Spinal cord (tissue), 10 donors: Measurements from ENCODE around the gene RNF212B. TPM values are rescaled to one million over a fixed set of nuclear protein-coding genes. Genes with fewer than 3 reads are reported as not detected.
A peak's percentile ranks its signal among the peaks of the same experiment; 100 is the strongest.
"Not testable (repeated sequence)": the region's sequence is repeated elsewhere in the genome, so short reads cannot be mapped to it uniquely, and the experiment has no call there.

Experiments
- DNase-seq, 6 donors: peaks; one replicate each; pipeline versions ENCODE4 v3.0.0 to v3.0.0-alpha.2; 2013 to 2015; ENCODE audit warnings: low spot score in 6 of 6, low read depth in 4 of 6
- H3K27ac ChIP-seq: one replicate; pipeline ENCODE4 v1.5.1; 2013; ENCODE audit warnings: low read depth, low read length, control low read depth
- H3K27me3 ChIP-seq: one replicate; pipeline ENCODE4 v1.6.1; 2013; ENCODE audit warnings: low read length; ENCODE audit not compliant: control insufficient read depth, insufficient read depth
- H3K36me3 ChIP-seq: one replicate; pipeline ENCODE4 v1.6.1; 2013; ENCODE audit warnings: low read length; ENCODE audit not compliant: control insufficient read depth, insufficient read depth
- H3K4me1 ChIP-seq: one replicate; pipeline ENCODE4 v1.6.1; 2013; ENCODE audit warnings: low read length; ENCODE audit not compliant: control insufficient read depth, insufficient read depth
- H3K4me3 ChIP-seq: one replicate; pipeline ENCODE4 v1.5.1; 2013; ENCODE audit warnings: low read depth, low read length, control low read depth
- H3K9me3 ChIP-seq: one replicate; pipeline ENCODE4 v1.6.1; 2013; ENCODE audit warnings: low read length; ENCODE audit not compliant: control insufficient read depth, insufficient read depth
- WGBS: methylation state at CpG from one replicate; pipeline ENCODE4 v1.1.5; 2013; ENCODE audit warnings: missing lambda C conversion rate; ENCODE audit not compliant: insufficient coverage; 5-methylcytosine and 5-hydroxymethylcytosine counted together
- polyA plus RNA-seq, 2 donors: library from polyadenylated mRNA; unstranded; fragments of 120-200 nt; gene quantifications; one replicate each; pipeline ENCODE4 v1.2.1, GENCODE V29; 2013; ENCODE audit not compliant: insufficient read length in 2 of 2
- total RNA-seq, 2 donors: library from RNA; depleted of rRNA in 1 of 2; stranded (reverse); fragments of 120-200 nt in 1 of 2; fragments of >200 nt in 1 of 2; gene quantifications; one replicate each; pipeline versions ENCODE4 v1.2.3 to v1.2.4, GENCODE V29; 2013 to 2014
- donor health status: healthy.

RNF212B gene
- total and polyA plus RNA-seq, 4 donors, result not detected

DNA sequence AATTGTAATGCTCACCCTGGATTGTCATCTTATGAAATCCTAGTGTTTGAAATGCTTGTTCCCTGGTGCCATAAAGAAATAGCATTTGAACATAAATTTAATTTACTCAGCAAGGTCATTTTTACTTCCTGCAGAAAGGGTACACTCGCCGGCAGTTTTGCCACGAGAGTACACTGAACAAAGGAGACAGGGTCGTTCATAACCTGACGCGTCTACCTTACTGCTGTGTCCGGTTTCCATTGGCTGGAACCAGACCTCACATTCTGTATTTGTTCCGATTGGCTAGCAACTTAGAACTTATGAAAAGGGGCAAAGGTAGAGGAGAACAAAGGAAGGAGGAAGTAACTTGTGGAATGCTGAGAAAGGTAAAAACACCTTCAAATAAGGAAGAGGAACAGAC is 23.1 kb downstream of the RNF212B start:
- not testable (repeated sequence) for H3K27ac ChIP-seq, H3K4me1 ChIP-seq, H3K9me3 ChIP-seq, DNase-seq, H3K36me3 ChIP-seq, H3K4me3 ChIP-seq, H3K27me3 ChIP-seq
- 66% methylated on average over 7 of the region's 8 CpGs for WGBS

GRCh38 chr14:23269193-23269592 is 31.5 kb downstream of the RNF212B start:
- Histone ChIP-seq H3K27me3 (no peaks in the 10 kb centered on the region), H3K36me3 (no peaks in the 10 kb centered on the region), H3K4me1 (no peaks in the 10 kb centered on the region), H3K4me3 (no peak overlapping the region), H3K9me3 (no peaks in the 10 kb centered on the region), H3K27ac (no peak overlapping the region)
- 93% methylated on average over 5 of the region's 7 CpGs for WGBS
- no peak for DNase-seq

DNA sequence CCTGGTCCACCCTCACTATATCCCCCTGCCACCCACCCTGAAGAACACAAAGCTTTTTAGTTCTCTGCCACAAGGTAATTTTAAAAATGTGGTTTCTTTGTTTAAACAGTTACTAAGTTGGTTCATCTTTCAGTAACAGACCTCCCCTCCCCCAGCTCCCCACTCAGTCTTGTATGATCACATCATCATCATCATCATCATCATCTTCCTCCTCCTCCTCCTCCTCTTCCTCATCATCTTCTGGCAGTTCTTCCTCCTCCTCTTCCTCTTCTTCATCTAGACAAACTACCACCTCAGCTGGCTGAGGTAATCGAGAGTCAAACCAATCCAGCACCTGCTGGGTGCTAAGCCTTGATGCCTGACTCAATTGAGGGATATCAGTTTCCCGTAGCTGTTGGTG is 37.7 kb downstream of the RNF212B start:
- 100% methylated on average over 1 of the region's 2 CpGs for WGBS
- no peak overlapping the region for H3K27ac ChIP-seq
- H3K4me1 ChIP-seq, result no peaks in the 10 kb centered on the region
- no peak overlapping the region for H3K4me3 ChIP-seq
- no peak for DNase-seq
- H3K27me3 ChIP-seq, result no peaks in the 10 kb centered on the region
- peaks cover 13% of the 10 kb centered on the region for H3K36me3 ChIP-seq
- H3K9me3 ChIP-seq, result no peaks in the 10 kb centered on the region

DNA sequence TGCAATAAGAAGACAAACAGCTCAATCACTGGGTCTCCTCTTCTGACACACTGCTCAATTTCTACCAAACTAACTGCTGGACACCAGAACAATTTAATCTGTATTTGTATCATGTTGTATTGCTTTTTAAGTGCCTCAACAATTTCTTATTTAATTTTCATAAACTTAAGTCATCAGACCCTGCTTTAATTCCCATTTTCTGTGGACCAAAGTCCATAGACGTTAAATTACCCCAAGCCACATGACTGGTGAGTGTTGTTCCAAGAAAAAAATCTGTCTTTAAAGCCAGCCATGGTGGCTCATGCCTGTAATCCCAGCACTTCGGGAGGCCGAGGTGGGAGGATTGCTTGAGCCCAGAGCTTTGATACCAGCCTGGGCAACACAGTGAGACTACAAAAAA is 39.5 kb downstream of the RNF212B start:
- WGBS, result 96% methylated on average over 3 of the region's 3 CpGs
- Histone ChIP-seq H3K27ac (no peak overlapping the region), H3K4me1 (no peaks in the 10 kb centered on the region), H3K36me3 (peaks cover 13% of the 10 kb centered on the region), H3K9me3 (no peaks in the 10 kb centered on the region), H3K27me3 (no peaks in the 10 kb centered on the region), H3K4me3 (no peak overlapping the region)
- no peak for DNase-seq

DNA sequence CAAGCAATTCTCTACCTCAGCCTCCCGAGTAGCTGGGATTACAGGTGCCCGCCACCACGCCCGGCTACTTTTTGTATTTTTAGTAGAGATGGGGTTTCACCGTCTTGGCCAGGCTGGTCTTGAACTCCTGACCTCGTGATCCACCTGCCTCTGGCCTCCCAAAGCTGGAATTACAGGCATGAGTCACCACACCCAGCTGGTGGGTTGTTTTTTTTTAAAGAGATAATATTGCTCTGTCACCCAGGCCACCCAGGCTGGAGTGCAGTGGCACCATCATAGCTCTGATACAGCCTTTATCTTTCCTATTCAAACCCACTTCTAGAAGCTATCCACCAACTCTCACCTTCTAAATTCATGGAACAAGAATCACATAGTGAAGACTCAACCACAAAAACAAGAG is 40.2 kb downstream of the RNF212B start:
- H3K4me1 ChIP-seq, DNase-seq, H3K27ac ChIP-seq, H3K9me3 ChIP-seq, H3K27me3 ChIP-seq, H3K4me3 ChIP-seq: not testable (repeated sequence)
- 89% methylated on average over 2 of the region's 6 CpGs for WGBS
- peaks cover 13% of the 10 kb centered on the region for H3K36me3 ChIP-seq

DNA sequence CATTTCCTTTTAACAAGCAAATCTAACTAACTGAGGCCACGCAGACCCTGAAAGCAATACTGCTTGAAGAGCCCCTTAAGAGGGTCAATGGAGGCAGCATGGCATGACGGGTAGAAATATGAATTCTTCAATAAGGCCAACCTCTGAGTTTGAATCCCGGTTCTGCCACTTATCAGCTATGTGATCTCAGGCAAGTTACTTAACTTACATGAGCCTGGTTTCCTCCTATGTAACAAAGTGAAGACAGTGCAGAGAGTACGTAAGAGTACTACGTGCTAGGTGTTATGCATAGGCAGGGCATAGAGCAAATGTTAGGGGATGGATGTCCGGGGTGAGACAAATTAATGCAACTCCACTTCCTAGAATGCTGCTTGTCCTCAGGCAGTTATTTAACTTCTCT is 43.5 kb downstream of the RNF212B start:
- no peak for DNase-seq
- H3K4me3 ChIP-seq, result no peak overlapping the region
- H3K36me3 ChIP-seq, result peaks cover 6% of the 10 kb centered on the region
- peaks cover 8% of the 10 kb centered on the region for H3K4me1 ChIP-seq
- H3K27me3 ChIP-seq, result no peaks in the 10 kb centered on the region
- no peak overlapping the region for H3K27ac ChIP-seq
- H3K9me3 ChIP-seq, result no peaks in the 10 kb centered on the region
- WGBS, result 94% methylated on average over 5 of the region's 6 CpGs

GRCh38 chr14:23284654-23285529 is 47.2 kb downstream of the RNF212B start:
- Histone ChIP-seq H3K4me1 (peaks cover 15% of the 10 kb centered on the region), H3K27ac (peak overlapping the region; percentile 88), H3K9me3 (no peaks in the 10 kb centered on the region), H3K36me3 (no peaks in the 10 kb centered on the region), H3K4me3 (peak overlapping the region; percentile 93), H3K27me3 (no peaks in the 10 kb centered on the region)
- no peak for DNase-seq
- 0% methylated on average over 1 of the region's 9 CpGs for WGBS

- no peaks in the 10 kb centered on the region for H3K9me3 ChIP-seq
Measured at GRCh38 chr14:23285530-23286019, 47.8 kb downstream of the RNF212B start.

GRCh38 chr14:23286020-23286901 is 48.5 kb downstream of the RNF212B start, which contains the start of gene HOMEZ:
HOMEZ (minus strand) TSS chr14:23286132; CDS start chr14:23285952, 180 bp downstream.
- Histone ChIP-seq H3K27ac (peak within 1 kb of the TSS; percentile 94), H3K36me3 (no peaks in the 10 kb centered on the region), H3K4me3 (peak within 1 kb of the TSS; percentile 93), H3K4me1 (peaks cover 15% of the 10 kb centered on the region), H3K27me3 (no peaks in the 10 kb centered on the region), H3K9me3 (no peaks in the 10 kb centered on the region)
- peak; percentile 85 to 99 (median 92) for DNase-seq
- WGBS, result under 1% methylated on average over 49 of the region's 53 CpGs

More at GRCh38 chr14:23285530-23286019, 47.8 kb downstream of the RNF212B start:
- H3K4me1 ChIP-seq, result peaks cover 15% of the 10 kb centered on the region
- peak overlapping the region; percentile 88 for H3K27ac ChIP-seq
- H3K4me3 ChIP-seq, result peak overlapping the region; percentile 93
- 0% methylated on average over 8 of the region's 22 CpGs for WGBS
- no peak for DNase-seq
- no peaks in the 10 kb centered on the region for H3K27me3 ChIP-seq
- no peaks in the 10 kb centered on the region for H3K36me3 ChIP-seq
